Endothelial cell (in vitro differentiated cells): ENCODE measurements around the gene FST. TPM values are rescaled to one million over a fixed set of nuclear protein-coding genes. Genes with fewer than 3 reads are reported as not detected.

Source experiments
- DNase-seq: peaks from one replicate; pipeline ENCODE4 v3.0.0; 2021; ENCODE audit warnings: low spot score
- H3K27ac Mint-ChIP-seq: one replicate; pipeline ENCODE4 v1.8.0; 2021; ENCODE audit warnings: mixed read lengths, inconsistent platforms; ENCODE audit not compliant: unreplicated experiment
- H3K27me3 Mint-ChIP-seq: one replicate; pipeline ENCODE4 v1.8.0; 2021; ENCODE audit warnings: mild to moderate bottlenecking, moderate library complexity, mixed read lengths, inconsistent platforms; ENCODE audit not compliant: unreplicated experiment
- H3K36me3 Mint-ChIP-seq: one replicate; pipeline ENCODE4 v1.8.0; 2021; ENCODE audit warnings: mild to moderate bottlenecking, low read depth, mixed read lengths, inconsistent platforms; ENCODE audit not compliant: unreplicated experiment
- H3K4me1 Mint-ChIP-seq: one replicate; pipeline ENCODE4 v1.8.0; 2021; ENCODE audit warnings: mild to moderate bottlenecking, mixed read lengths, inconsistent platforms; ENCODE audit not compliant: unreplicated experiment
- H3K4me3 Mint-ChIP-seq: one replicate; pipeline ENCODE4 v1.8.0; 2021; ENCODE audit warnings: mild to moderate bottlenecking, mixed read lengths, inconsistent platforms; ENCODE audit not compliant: unreplicated experiment
- H3K9me3 Mint-ChIP-seq: one replicate; pipeline ENCODE4 v1.8.0; 2021; ENCODE audit warnings: mixed read lengths, inconsistent platforms; ENCODE audit not compliant: unreplicated experiment
- total RNA-seq: library from RNA; stranded (reverse); fragmentation: NEBNext Ultra II Directional; extraction: Animal tissue kit (Norgen Biotek cat#: 25700); gene quantifications from one replicate; pipeline ENCODE4 v1.2.1, GENCODE V29; 2021; ENCODE audit not compliant: unreplicated experiment
- TF ChIP-seq, protein P1 (sequence below): fragments of 200-600 bp; sonication (generic); IDR thresholded peaks from one replicate; pipeline ENCODE4 v1.5.0; 2021; ENCODE audit warnings: antibody characterized with exemption; ENCODE audit not compliant: unreplicated experiment

FST gene
- total RNA-seq, 1 donor from 2014 or later: 3.3 TPM

DNA sequence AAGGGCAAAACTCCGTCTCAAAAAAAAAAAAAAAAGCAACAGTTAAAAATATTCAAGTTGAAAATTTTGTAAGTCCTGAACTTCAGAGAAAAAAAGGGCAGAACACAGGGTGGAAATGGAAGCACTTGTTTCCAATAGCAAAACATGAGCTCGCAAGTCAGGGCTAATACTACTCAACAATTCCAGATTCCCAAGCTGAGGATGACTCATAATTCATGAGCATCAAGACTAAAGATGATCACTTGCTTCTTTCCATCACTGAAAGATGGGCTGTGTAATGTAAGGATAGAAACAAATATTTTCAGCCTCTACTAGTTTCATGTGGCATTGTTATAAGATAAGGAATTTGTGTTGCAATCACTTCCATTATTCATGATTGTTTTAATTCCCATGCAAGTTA is 33.5 kb upstream of the FST start:
- H3K27ac Mint-ChIP-seq: no peak overlapping the region
- H3K4me3 Mint-ChIP-seq: no peak overlapping the region
- H3K36me3 Mint-ChIP-seq: no peaks in the 10 kb centered on the region
- TF ChIP-seq, protein P1, sequence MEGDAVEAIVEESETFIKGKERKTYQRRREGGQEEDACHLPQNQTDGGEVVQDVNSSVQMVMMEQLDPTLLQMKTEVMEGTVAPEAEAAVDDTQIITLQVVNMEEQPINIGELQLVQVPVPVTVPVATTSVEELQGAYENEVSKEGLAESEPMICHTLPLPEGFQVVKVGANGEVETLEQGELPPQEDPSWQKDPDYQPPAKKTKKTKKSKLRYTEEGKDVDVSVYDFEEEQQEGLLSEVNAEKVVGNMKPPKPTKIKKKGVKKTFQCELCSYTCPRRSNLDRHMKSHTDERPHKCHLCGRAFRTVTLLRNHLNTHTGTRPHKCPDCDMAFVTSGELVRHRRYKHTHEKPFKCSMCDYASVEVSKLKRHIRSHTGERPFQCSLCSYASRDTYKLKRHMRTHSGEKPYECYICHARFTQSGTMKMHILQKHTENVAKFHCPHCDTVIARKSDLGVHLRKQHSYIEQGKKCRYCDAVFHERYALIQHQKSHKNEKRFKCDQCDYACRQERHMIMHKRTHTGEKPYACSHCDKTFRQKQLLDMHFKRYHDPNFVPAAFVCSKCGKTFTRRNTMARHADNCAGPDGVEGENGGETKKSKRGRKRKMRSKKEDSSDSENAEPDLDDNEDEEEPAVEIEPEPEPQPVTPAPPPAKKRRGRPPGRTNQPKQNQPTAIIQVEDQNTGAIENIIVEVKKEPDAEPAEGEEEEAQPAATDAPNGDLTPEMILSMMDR: no peak
- H3K27me3 Mint-ChIP-seq: no peaks in the 10 kb centered on the region
- no peaks in the 10 kb centered on the region for H3K4me1 Mint-ChIP-seq
- H3K9me3 Mint-ChIP-seq: no peaks in the 10 kb centered on the region
- DNase-seq: no peak

DNA sequence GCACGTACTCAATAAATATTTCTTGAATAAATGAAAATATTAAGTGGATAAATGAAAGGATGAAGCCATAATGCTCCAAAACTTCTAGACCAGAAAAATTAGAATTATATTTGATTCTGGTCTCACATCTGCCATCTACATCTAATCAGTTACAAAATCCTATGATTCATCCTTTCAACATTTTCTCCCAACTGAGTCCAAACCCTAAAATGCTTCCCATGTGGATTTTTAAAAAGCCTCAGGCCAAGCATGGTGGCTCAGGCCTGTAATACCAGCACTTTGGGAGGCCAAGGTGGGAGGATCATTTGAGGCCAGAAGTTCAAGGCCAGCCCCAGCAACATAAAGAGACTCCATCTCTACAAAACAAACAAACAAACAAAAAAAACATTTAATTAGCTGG is 31.6 kb upstream of the FST start:
- Mint-ChIP-seq H3K27me3 (no peaks in the 10 kb centered on the region), H3K4me1 (no peaks in the 10 kb centered on the region)

DNA sequence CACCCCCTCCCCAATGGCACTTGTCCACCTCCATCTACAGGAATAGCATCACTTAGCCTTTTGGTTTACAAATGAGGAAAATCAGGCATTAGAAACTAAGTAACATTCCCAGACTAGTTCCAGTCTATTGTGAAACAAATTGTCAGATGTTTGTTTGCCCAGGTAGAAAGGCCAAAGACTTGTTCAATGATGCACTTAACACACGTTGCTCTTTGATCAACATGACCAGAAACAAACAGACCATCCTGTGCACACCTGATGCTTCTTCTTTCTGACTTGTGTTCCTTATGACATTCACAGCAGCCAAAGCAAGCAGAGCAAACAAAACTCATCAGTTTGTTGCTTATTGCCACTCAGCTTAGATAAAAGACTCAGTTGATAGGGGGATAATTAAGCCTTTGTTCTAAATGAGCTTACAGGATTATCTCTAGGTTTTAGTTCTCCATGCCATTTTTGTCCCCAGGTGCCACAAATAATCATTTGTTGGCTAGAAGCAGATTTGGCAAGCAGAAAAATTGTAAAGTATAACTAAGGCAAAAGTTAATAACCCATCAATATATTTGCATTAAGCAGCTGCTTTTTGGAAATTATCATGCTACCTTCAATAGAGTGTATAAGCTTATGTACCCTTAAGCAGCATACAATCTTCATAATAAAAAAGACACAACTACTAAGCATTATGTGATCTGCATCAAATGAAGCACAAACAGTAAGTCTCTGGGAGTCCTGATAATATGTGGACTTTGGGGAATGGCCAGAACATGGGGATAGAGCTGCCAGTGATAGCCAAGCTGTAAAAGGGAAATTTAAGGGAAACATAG is 26.3 kb upstream of the FST start:
- no peak for DNase-seq
- Mint-ChIP-seq H3K36me3 (no peaks in the 10 kb centered on the region), H3K27ac (no peak overlapping the region), H3K9me3 (no peaks in the 10 kb centered on the region), H3K4me1 (no peaks in the 10 kb centered on the region), H3K27me3 (no peaks in the 10 kb centered on the region), H3K4me3 (no peak overlapping the region)
- TF ChIP-seq, protein P1: no peak

More for the DNA sequence above, 31.6 kb upstream of the FST start:
- no peak overlapping the region for H3K27ac Mint-ChIP-seq
- TF ChIP-seq, protein P1: no peak
- H3K9me3 Mint-ChIP-seq: no peaks in the 10 kb centered on the region
- no peak overlapping the region for H3K4me3 Mint-ChIP-seq
- DNase-seq: no peak
- no peaks in the 10 kb centered on the region for H3K36me3 Mint-ChIP-seq

DNA sequence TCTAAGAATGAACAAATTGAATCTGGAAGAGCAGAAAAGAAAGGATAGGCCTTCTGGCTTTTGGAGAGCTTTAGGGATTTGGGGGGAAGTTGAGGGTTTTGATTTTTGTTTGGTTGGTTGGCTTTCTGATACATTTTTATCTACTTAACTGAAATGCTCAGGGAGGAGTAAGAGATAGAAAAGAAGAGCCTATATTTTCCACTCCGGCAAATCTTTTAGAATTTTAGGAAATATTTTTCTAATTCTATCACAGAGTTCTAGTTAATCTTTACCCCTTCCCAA is 25.8 kb upstream of the FST start:
- Mint-ChIP-seq H3K4me1 (no peaks in the 10 kb centered on the region), H3K27ac (no peak overlapping the region), H3K36me3 (no peaks in the 10 kb centered on the region), H3K27me3 (no peaks in the 10 kb centered on the region), H3K4me3 (no peak overlapping the region), H3K9me3 (no peaks in the 10 kb centered on the region)
- DNase-seq: no peak
- TF ChIP-seq, protein P1: no peak

DNA sequence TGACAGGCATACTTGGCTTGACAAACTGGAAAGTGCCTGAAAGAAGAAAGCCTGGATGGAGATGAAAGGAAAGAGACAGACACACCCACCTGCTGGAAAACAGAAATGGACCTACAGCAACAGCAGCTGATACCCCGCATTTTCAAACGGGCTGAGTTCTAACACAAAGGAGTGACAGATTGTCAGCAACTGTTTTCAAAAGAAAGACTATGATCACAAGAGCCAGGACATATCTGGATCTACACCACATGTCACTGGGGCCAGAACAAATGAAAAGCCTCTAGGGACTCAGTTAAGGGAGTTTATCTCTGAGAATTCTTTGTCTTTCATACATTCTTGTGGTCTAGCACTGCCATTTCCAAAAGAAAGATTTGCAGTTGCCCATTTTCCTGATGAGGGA is 24.1 kb upstream of the FST start:
- no peaks in the 10 kb centered on the region for H3K4me1 Mint-ChIP-seq
- no peak overlapping the region for H3K27ac Mint-ChIP-seq
- H3K9me3 Mint-ChIP-seq: no peaks in the 10 kb centered on the region
- H3K27me3 Mint-ChIP-seq: no peaks in the 10 kb centered on the region
- H3K4me3 Mint-ChIP-seq: no peak overlapping the region
- DNase-seq: no peak
- H3K36me3 Mint-ChIP-seq: no peaks in the 10 kb centered on the region
- TF ChIP-seq, protein P1: no peak
